ENCODE data around the gene RAPGEF4. TPM values are rescaled to one million over a fixed set of nuclear protein-coding genes. Genes with fewer than 3 reads are reported as not detected.

Gene RAPGEF4
- total and polyA plus RNA-seq, 2 of the 4 experiments (the other 2 are of a cell fraction) = 1.7 to 3.2 TPM

DNA sequence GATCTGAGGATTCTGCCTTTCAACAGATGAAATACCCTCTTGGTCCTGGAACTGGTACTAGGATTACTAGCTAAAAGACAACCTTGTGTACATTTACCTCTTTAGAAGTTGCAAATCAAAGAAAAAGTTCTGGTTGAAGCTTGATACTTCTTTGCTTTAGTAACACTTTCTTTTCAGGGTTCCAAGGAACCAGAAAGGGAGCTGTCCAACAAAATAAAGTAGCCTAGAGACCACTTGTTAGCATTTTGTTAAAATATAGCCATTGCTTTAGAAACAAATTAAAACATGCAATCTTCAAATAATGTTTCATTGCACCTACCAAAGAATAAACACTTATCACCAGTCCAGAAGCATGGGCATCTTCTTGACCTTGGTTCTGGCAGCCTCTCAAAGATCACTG, 222.1 kb downstream of the RAPGEF4 start:
- Histone ChIP-seq H2BK120ac (ENCODE audit: low read depth, low read length) (no peak overlapping the region), H3K9me3 (ENCODE audit: control insufficient read depth, insufficient read depth, low read length) (no peaks in the 10 kb centered on the region), H3K4ac (ENCODE audit: low read depth, low read length) (no peak overlapping the region), H3K14ac (replicated peaks; ENCODE audit: low read depth, low read length) (no peak overlapping the region), H2BK5ac (ENCODE audit: low read depth, low read length, poor library complexity, severe bottlenecking) (no peak overlapping the region), H3K4me2 (ENCODE audit: low read depth, low read length) (no peak overlapping the region), H4K20me1 (ENCODE audit: insufficient read depth, low read length) (no peaks in the 10 kb centered on the region), H3K27ac (ENCODE audit: insufficient read depth, low read length) (no peak overlapping the region), H2BK20ac (ENCODE audit: low read depth, low read length) (no peak overlapping the region), H3K56ac (ENCODE audit: extremely low read depth, insufficient read depth, low read length) (no peak overlapping the region), H4K8ac (ENCODE audit: low read depth in 2 of 2, low read length in 2 of 2) (no peak overlapping the region), H4K91ac (ENCODE audit: insufficient read depth, low read depth, low read length) (no peak overlapping the region), H3K36me3 (ENCODE audit: control insufficient read depth, insufficient read depth, low read length) (no peaks in the 10 kb centered on the region), H3K4me1 (ENCODE audit: control insufficient read depth, insufficient read depth, low read length) (peaks cover 5% of the 10 kb centered on the region), H2AK9ac (replicated peaks; ENCODE audit: low read depth, low read length, poor library complexity) (no peak overlapping the region), H2AK5ac (ENCODE audit: low read depth, low read length) (no peak overlapping the region), H3K4me3 (ENCODE audit: insufficient read depth, low read depth, low read length) (no peak overlapping the region), H2AFZ (replicated peaks; ENCODE audit: low read length, poor library complexity) (no peak overlapping the region), H3K79me1 (ENCODE audit: low read depth in 1 of 2, low read length in 2 of 2) (no peaks in the 10 kb centered on the region), H3K9me1 (ENCODE audit: insufficient read depth, low read length) (no peaks in the 10 kb centered on the region; the same call in 1 of the 2 replicates), H3K23ac (ENCODE audit: low read depth, low read length) (no peak overlapping the region), H3K27me3 (ENCODE audit: control insufficient read depth, insufficient read depth, low read length) (no peaks in the 10 kb centered on the region), H3K9ac (ENCODE audit: low read depth, low read length) (no peak overlapping the region), H3K18ac (ENCODE audit: low read depth, low read length) (no peak overlapping the region), H2BK15ac (ENCODE audit: low read depth, low read length) (no peak overlapping the region), H4K5ac (ENCODE audit: low read depth, low read length) (no peak overlapping the region)
- BruUV-seq (replicated peaks) = no TSS peak
- in situ Hi-C loops (cut with MboI; ENCODE audit: low sequenced_read_pairs) = no loop called here
- CTCF ChIA-PET = no interaction called here
- no peak for ATAC-seq (ENCODE audit: low read depth)
- TF ChIP-seq MXI1 (IDR thresholded peaks at IDR 0.05; ENCODE audit: borderline replicate concordance, low read depth, low read length) (no peak), MAZ (IDR thresholded peaks at IDR 0.05; ENCODE audit: borderline replicate concordance, low read depth, low read length) (no peak), POLR2A (IDR thresholded peaks at IDR 0.05; ENCODE audit: low read depth, low read length) (no peak), CHD1 (IDR thresholded peaks at IDR 0.05; ENCODE audit: low read depth, low read length) (no peak)
- TF ChIP-seq, protein P1, sequence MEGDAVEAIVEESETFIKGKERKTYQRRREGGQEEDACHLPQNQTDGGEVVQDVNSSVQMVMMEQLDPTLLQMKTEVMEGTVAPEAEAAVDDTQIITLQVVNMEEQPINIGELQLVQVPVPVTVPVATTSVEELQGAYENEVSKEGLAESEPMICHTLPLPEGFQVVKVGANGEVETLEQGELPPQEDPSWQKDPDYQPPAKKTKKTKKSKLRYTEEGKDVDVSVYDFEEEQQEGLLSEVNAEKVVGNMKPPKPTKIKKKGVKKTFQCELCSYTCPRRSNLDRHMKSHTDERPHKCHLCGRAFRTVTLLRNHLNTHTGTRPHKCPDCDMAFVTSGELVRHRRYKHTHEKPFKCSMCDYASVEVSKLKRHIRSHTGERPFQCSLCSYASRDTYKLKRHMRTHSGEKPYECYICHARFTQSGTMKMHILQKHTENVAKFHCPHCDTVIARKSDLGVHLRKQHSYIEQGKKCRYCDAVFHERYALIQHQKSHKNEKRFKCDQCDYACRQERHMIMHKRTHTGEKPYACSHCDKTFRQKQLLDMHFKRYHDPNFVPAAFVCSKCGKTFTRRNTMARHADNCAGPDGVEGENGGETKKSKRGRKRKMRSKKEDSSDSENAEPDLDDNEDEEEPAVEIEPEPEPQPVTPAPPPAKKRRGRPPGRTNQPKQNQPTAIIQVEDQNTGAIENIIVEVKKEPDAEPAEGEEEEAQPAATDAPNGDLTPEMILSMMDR (conservative IDR thresholded peaks at IDR 0.05; ENCODE audit: low read depth, low read length) = no peak
- TF ChIP-seq, protein P2, sequence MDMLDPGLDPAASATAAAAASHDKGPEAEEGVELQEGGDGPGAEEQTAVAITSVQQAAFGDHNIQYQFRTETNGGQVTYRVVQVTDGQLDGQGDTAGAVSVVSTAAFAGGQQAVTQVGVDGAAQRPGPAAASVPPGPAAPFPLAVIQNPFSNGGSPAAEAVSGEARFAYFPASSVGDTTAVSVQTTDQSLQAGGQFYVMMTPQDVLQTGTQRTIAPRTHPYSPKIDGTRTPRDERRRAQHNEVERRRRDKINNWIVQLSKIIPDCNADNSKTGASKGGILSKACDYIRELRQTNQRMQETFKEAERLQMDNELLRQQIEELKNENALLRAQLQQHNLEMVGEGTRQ (IDR thresholded peaks at IDR 0.05; ENCODE audit: low read depth, low read length) = no peak
- intact Hi-C loops (cut with micrococcal nuclease) = no loop called here
- POLR2A ChIA-PET (ENCODE audit: unreplicated experiment) = no interaction called here
- no peak for DNase-seq
- dilution Hi-C loops (cut with HindIII; ENCODE audit: low sequenced_read_pairs, unreplicated experiment) = no loop called here

Measured in IMR-90 (cell line).